OCI-LY7 (cell line): ENCODE data around the gene CLEC3B. TPM values are rescaled to one million over a fixed set of nuclear protein-coding genes. Genes with fewer than 3 reads are reported as not detected.

Experiments used
- BruUV-seq: library from RNA; stranded (reverse); fragments of 400-500 nt; replicated peaks from 2 replicates; lab custom pipeline; 2021; lab: Mats Ljungman, UMichigan
- CTCF ChIA-PET: fragments of 300-600 bp; sonication (Branson Sonifier 250); formaldehyde crosslinking; loops from one replicate; lab custom pipeline; 2022; ENCODE audit warnings: antibody characterized with exemption; ENCODE audit not compliant: unreplicated experiment; lab: Charles Lee
- POLR2A ChIA-PET: fragments of 300-600 bp; sonication (Branson Sonifier 250); formaldehyde crosslinking; loops from one replicate; lab custom pipeline; 2022; ENCODE audit warnings: antibody characterized with exemption; lab: Charles Lee
- DNase-seq: peaks from one replicate; pipeline ENCODE4 v3.0.0-alpha.2; 2015; ENCODE audit warnings: low spot score
- H2AFZ ChIP-seq: fragments of 200-600 bp; sonication (generic), shearing (Covaris generic); 2 replicates; pipeline ENCODE4 v1.6.1; 2014; ENCODE audit warnings: mild to moderate bottlenecking, antibody characterized with exemption, low read length, moderate library complexity
- H3K27ac ChIP-seq: fragments of 200-600 bp; sonication (generic); 2 replicates; pipeline ENCODE4 v1.5.1; 2014; ENCODE audit warnings: mixed run types, low read depth, mild to moderate bottlenecking, moderate library complexity, low read length, inconsistent platforms; ENCODE audit not compliant: poor library complexity, severe bottlenecking
- H3K36me3 ChIP-seq: fragments of 200-600 bp; sonication (generic); 2 replicates; pipeline ENCODE4 v1.6.1; 2014; ENCODE audit warnings: mild to moderate bottlenecking, antibody characterized with exemption, low read length, moderate library complexity, mixed read lengths; ENCODE audit not compliant: insufficient read depth
- H3K4me1 ChIP-seq: fragments of 200-600 bp; sonication (generic); 2 replicates; pipeline ENCODE4 v1.5.1; 2014; ENCODE audit warnings: mild to moderate bottlenecking, low read length; ENCODE audit not compliant: insufficient read depth, poor library complexity, severe bottlenecking
- H3K4me2 ChIP-seq: fragments of 200-600 bp; sonication (generic); 2 replicates; pipeline ENCODE4 v1.6.1; 2014; ENCODE audit warnings: mild to moderate bottlenecking, low read length
- H3K4me3 ChIP-seq: fragments of 200-600 bp; sonication (generic); 2 replicates; pipeline ENCODE4 v1.5.1; 2014; ENCODE audit warnings: mild to moderate bottlenecking, low read depth, low read length; ENCODE audit not compliant: poor library complexity, severe bottlenecking
- H3K79me2 ChIP-seq: fragments of 200-600 bp; sonication (generic); 2 replicates; pipeline ENCODE4 v1.6.1; 2016; ENCODE audit warnings: low read depth, mild to moderate bottlenecking, low read length, moderate library complexity, mixed read lengths; ENCODE audit not compliant: insufficient read depth
- H3K9me2 ChIP-seq: fragments of 200-600 bp; sonication (generic); 2 replicates; pipeline ENCODE4 v1.6.1; 2016; ENCODE audit warnings: mild to moderate bottlenecking, low read length, mixed read lengths; ENCODE audit not compliant: insufficient read depth
- H3K9me3 ChIP-seq: fragments of 200-600 bp; sonication (generic); 2 replicates; pipeline ENCODE4 v1.6.1; 2014; ENCODE audit warnings: mild to moderate bottlenecking, mixed run types, low read length, mixed read lengths
- H4K20me1 ChIP-seq: fragments of 200-600 bp; sonication (generic); 2 replicates; pipeline ENCODE4 v1.6.1; 2014; ENCODE audit warnings: mild to moderate bottlenecking, antibody characterized with exemption, low read length, moderate library complexity, mixed read lengths; ENCODE audit not compliant: insufficient read depth
- CTCF ChIP-seq: fragments of 200-600 bp; sonication (generic); conservative IDR thresholded peaks from 2 replicates; pipeline ENCODE4 v1.5.1; 2014; ENCODE audit warnings: mild to moderate bottlenecking, antibody characterized with exemption, low read length, moderate library complexity, mixed read lengths
- EZH2phosphoT487 ChIP-seq: fragments of 200-600 bp; sonication (generic); IDR thresholded peaks from 2 replicates; pipeline ENCODE4 v1.6.1; 2018; ENCODE audit warnings: low read depth, borderline replicate concordance, mild to moderate bottlenecking, mixed run types, antibody characterized with exemption, low read length, moderate library complexity, mixed read lengths
- intact Hi-C: fragments of 100-400 bp; cut with micrococcal nuclease; formaldehyde crosslinking; loops from one replicate; pipeline ENCODE4 v1.10.0; 2022; ENCODE audit not compliant: unreplicated experiment
- total RNA-seq, 2 experiments: library from RNA; depleted of rRNA in 1 of 2; stranded (reverse); fragments of >200 nt in 1 of 2; shearing (Covaris generic) in 1 of 2; gene quantifications; 2 replicates each; pipeline ENCODE4 v1.2.3, GENCODE V29; 2014 to 2022

Gene CLEC3B
- total RNA-seq, 2 experiments from 2014 or later = 1.3 TPM; not detected in 1

- no peak for DNase-seq
- Histone ChIP-seq H3K27ac (no peak overlapping the region), H3K36me3 (no peaks in the 10 kb centered on the region), H3K4me1 (no peaks in the 10 kb centered on the region), H3K9me3 (no peaks in the 10 kb centered on the region), H4K20me1 (no peaks in the 10 kb centered on the region), H3K9me2 (no peaks in the 10 kb centered on the region), H2AFZ (no peak overlapping the region), H3K4me2 (no peak overlapping the region), H3K79me2 (no peaks in the 10 kb centered on the region), H3K4me3 (no peak overlapping the region)
- ChIA-PET POLR2A (interaction anchor here (0.6 kb wide), 1 partner anchor 60 kb away, joined by 3 read pairs; no protein-coding TSS in a partner anchor), CTCF (no interaction called here)
- intact Hi-C loops = no loop called here
- no TSS peak for BruUV-seq
- TF ChIP-seq EZH2phosphoT487 (no peak), CTCF (no peak)
Observed at GRCh38 chr3:45057557-45057956, 31.5 kb downstream of the CLEC3B start.

GRCh38 chr3:45059132-45059531, 33.0 kb downstream of the CLEC3B start:
- ChIA-PET CTCF (no interaction called here), POLR2A (interaction anchor here (0.7 kb wide), 1 partner anchor 1088 kb away, joined by 3 read pairs; no protein-coding TSS in a partner anchor)
- Histone ChIP-seq H3K9me2 (no peaks in the 10 kb centered on the region), H3K36me3 (no peaks in the 10 kb centered on the region), H3K9me3 (no peaks in the 10 kb centered on the region), H3K27ac (no peak overlapping the region), H4K20me1 (no peaks in the 10 kb centered on the region), H3K4me2 (no peak overlapping the region), H3K4me1 (no peaks in the 10 kb centered on the region), H3K79me2 (no peaks in the 10 kb centered on the region), H3K4me3 (no peak overlapping the region), H2AFZ (no peak overlapping the region)
- intact Hi-C loops = no loop called here
- BruUV-seq = no TSS peak
- no peak for DNase-seq
- TF ChIP-seq CTCF (no peak), EZH2phosphoT487 (no peak)

GRCh38 chr3:45060165-45060892, 34.2 kb downstream of the CLEC3B start:
- H3K27ac ChIP-seq = no peak overlapping the region
- no TSS peak for BruUV-seq
- no peak overlapping the region for H3K4me3 ChIP-seq
- no peaks in the 10 kb centered on the region for H3K4me1 ChIP-seq
- TF ChIP-seq EZH2phosphoT487 (no peak), CTCF (no peak)
- no peak overlapping the region for H2AFZ ChIP-seq
- H3K36me3 ChIP-seq = no peaks in the 10 kb centered on the region
- H3K9me2 ChIP-seq = no peaks in the 10 kb centered on the region
- no peak for DNase-seq
- CTCF ChIA-PET = no interaction called here
- intact Hi-C loops = no loop called here
- H3K79me2 ChIP-seq = no peaks in the 10 kb centered on the region
- H4K20me1 ChIP-seq = no peaks in the 10 kb centered on the region
- no peak overlapping the region for H3K4me2 ChIP-seq
- no peaks in the 10 kb centered on the region for H3K9me3 ChIP-seq
- POLR2A ChIA-PET = interaction anchor here (0.6 kb wide), 1 partner anchor 56 kb away, joined by 3 read pairs; no protein-coding TSS in a partner anchor
